Measurements from ENCODE around the gene TRAF2.

DNA sequence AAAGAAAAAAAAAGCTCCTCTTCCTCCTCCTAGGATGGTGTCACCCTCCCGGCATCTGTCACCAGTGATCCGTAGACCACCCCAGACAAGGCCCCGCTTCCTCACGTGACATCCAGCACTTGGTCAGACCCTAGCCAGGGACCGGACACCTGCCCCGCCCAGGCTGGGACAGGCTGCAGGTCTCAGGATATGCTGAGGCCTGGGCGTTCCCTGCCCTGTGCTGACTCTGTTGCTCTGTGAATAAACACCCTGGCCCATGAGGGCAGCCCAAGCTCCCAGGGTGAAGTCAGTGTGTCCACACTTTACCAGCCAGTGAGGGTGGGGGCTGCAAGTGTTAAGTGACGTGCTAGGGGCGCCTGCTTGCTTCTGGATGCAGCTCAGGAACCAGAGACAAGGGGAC is 25.8 kb upstream of the TRAF2 start:
- TF ChIP-seq, protein P1, sequence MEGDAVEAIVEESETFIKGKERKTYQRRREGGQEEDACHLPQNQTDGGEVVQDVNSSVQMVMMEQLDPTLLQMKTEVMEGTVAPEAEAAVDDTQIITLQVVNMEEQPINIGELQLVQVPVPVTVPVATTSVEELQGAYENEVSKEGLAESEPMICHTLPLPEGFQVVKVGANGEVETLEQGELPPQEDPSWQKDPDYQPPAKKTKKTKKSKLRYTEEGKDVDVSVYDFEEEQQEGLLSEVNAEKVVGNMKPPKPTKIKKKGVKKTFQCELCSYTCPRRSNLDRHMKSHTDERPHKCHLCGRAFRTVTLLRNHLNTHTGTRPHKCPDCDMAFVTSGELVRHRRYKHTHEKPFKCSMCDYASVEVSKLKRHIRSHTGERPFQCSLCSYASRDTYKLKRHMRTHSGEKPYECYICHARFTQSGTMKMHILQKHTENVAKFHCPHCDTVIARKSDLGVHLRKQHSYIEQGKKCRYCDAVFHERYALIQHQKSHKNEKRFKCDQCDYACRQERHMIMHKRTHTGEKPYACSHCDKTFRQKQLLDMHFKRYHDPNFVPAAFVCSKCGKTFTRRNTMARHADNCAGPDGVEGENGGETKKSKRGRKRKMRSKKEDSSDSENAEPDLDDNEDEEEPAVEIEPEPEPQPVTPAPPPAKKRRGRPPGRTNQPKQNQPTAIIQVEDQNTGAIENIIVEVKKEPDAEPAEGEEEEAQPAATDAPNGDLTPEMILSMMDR (IDR thresholded peaks at IDR 0.05; ENCODE audit: extremely low read depth in 1 of 2, insufficient read depth in 1 of 2, low read depth in 1 of 2, low read length in 2 of 2): no peak
- TF ChIP-seq EZH2 (IDR thresholded peaks at IDR 0.05; ENCODE audit: borderline replicate concordance, low read depth, low read length, severe bottlenecking): no peak
